Trophoblast cell (in vitro differentiated cells and primary cell): ENCODE data around the gene CDC42EP2.

Experiments
- DNase-seq, 2 donors: peaks; one replicate each; pipeline ENCODE4 v3.0.0-alpha.2; 2016
- H2AFZ ChIP-seq: 2 replicates; pipeline ENCODE4 v1.6.1; 2013; ENCODE audit warnings: low read length, moderate library complexity, mild to moderate bottlenecking; ENCODE audit not compliant: insufficient read depth, poor library complexity
- H2AK5ac ChIP-seq: 2 replicates; pipeline ENCODE4 v1.6.1; 2013; ENCODE audit warnings: mild to moderate bottlenecking, low read length
- H2BK120ac ChIP-seq: 2 replicates; pipeline ENCODE4 v1.6.1; 2013; ENCODE audit warnings: low read length, mild to moderate bottlenecking, moderate library complexity; ENCODE audit not compliant: insufficient read depth, poor library complexity
- H2BK12ac ChIP-seq: 2 replicates; pipeline ENCODE4 v1.6.1; 2013; ENCODE audit warnings: mild to moderate bottlenecking, low read length, moderate library complexity
- H2BK5ac ChIP-seq: 2 replicates; pipeline ENCODE4 v1.6.1; 2013; ENCODE audit warnings: low read length, low read depth, moderate library complexity, mild to moderate bottlenecking; ENCODE audit not compliant: poor library complexity
- H3K14ac ChIP-seq: 2 replicates; pipeline ENCODE4 v1.6.1; 2013; ENCODE audit warnings: mild to moderate bottlenecking, low read length
- H3K18ac ChIP-seq: 2 replicates; pipeline ENCODE4 v1.6.1; 2013; ENCODE audit warnings: mild to moderate bottlenecking, low read length
- H3K23ac ChIP-seq: 2 replicates; pipeline ENCODE4 v1.6.1; 2013; ENCODE audit warnings: low read length
- H3K27ac ChIP-seq: 2 replicates; pipeline ENCODE4 v1.5.1; 2013; ENCODE audit warnings: low read depth, mild to moderate bottlenecking, inconsistent platforms, low read length, moderate library complexity
- H3K27me3 ChIP-seq: 2 replicates; pipeline ENCODE4 v1.6.1; 2013; ENCODE audit warnings: inconsistent platforms, mild to moderate bottlenecking, low read length, moderate library complexity; ENCODE audit not compliant: insufficient read depth
- H3K36me3 ChIP-seq, 2 experiments: 1 replicate in 1 of 2; 2 replicates in 1 of 2; pipeline ENCODE4 v1.6.1; 2013; ENCODE audit warnings: low read length in 2 of 2, mild to moderate bottlenecking in 2 of 2, moderate library complexity in 1 of 2; ENCODE audit not compliant: insufficient read depth in 2 of 2, control insufficient read depth in 1 of 2
- H3K4ac ChIP-seq: 2 replicates; pipeline ENCODE4 v1.6.1; 2013; ENCODE audit warnings: low read depth, mild to moderate bottlenecking, low read length, moderate library complexity
- H3K4me1 ChIP-seq, 2 experiments: 1 replicate in 1 of 2; 2 replicates in 1 of 2; pipeline ENCODE4 v1.6.1; 2013; ENCODE audit warnings: low read length in 2 of 2, mild to moderate bottlenecking in 2 of 2, moderate library complexity in 1 of 2; ENCODE audit not compliant: insufficient read depth in 2 of 2, control insufficient read depth in 1 of 2
- H3K4me2 ChIP-seq: 2 replicates; pipeline ENCODE4 v1.6.1; 2013; ENCODE audit warnings: inconsistent platforms, mild to moderate bottlenecking, low read length, moderate library complexity
- H3K4me3 ChIP-seq: 2 replicates; pipeline ENCODE4 v1.5.1; 2013; ENCODE audit warnings: mild to moderate bottlenecking, low read depth, low read length, inconsistent platforms
- H3K79me1 ChIP-seq: one replicate; pipeline ENCODE4 v1.6.1; 2013; ENCODE audit warnings: low read length
- H3K79me2 ChIP-seq: 2 replicates; pipeline ENCODE4 v1.6.1; 2013; ENCODE audit warnings: low read length, mild to moderate bottlenecking; ENCODE audit not compliant: control insufficient read depth, insufficient read depth, poor library complexity
- H3K9ac ChIP-seq: 2 replicates; pipeline ENCODE4 v1.6.1; 2013; ENCODE audit warnings: mild to moderate bottlenecking, low read length
- H3K9me3 ChIP-seq: 2 replicates; pipeline ENCODE4 v1.6.1; 2013; ENCODE audit warnings: low read depth, mild to moderate bottlenecking, control low read depth, inconsistent platforms, low read length; ENCODE audit not compliant: insufficient read depth
- H4K12ac ChIP-seq: 2 replicates; pipeline ENCODE4 v1.6.1; 2013; ENCODE audit warnings: low read depth, mild to moderate bottlenecking, low read length, moderate library complexity
- H4K8ac ChIP-seq: 2 replicates; pipeline ENCODE4 v1.6.1; 2013; ENCODE audit warnings: low read depth, mild to moderate bottlenecking, low read length, moderate library complexity
- H4K91ac ChIP-seq: one replicate; pipeline ENCODE4 v1.6.1; 2013; ENCODE audit warnings: low read depth, mild to moderate bottlenecking, low read length, moderate library complexity
- WGBS: extraction: QIAGEN DNeasy Blood & Tissue Kit; methylation state at CpG from one replicate; pipeline ENCODE4 v1.1.7; 2013; ENCODE audit warnings: missing lambda C conversion rate; ENCODE audit not compliant: insufficient read length, insufficient coverage; ENCODE audit errors: extremely low coverage; 5-methylcytosine and 5-hydroxymethylcytosine counted together

Gene CDC42EP2

DNA sequence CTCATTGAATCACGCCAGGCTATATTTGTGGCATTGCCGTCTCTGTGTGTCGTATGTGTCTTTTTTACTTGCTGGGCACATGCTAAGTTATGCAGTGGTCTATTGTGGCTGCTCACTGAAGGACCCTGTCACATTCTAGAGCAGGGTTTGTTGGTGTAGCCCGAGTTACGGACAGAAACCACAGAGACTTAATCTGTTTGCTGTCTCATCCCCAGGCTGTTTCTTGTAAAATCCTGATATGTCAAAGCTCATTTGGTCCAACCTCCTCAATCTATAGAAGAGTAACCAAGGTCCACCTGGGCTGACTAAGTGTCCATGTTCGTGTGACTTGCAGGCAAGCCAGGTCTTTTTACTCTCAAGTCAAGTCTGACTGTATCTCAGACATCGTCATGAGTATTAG, 24.0 kb downstream of the CDC42EP2 start:
- Histone ChIP-seq H2BK120ac (no peak overlapping the region), H3K23ac (no peak overlapping the region), H2BK12ac (no peak overlapping the region), H3K79me2 (peaks cover 8% of the 10 kb centered on the region), H3K36me3 (peaks cover 36 to 37% of the 10 kb centered on the region in 2 experiments), H3K27ac (no peak overlapping the region), H2BK5ac (no peak overlapping the region), H3K79me1 (peaks cover 8% of the 10 kb centered on the region), H3K9me3 (no peaks in the 10 kb centered on the region), H4K8ac (no peak overlapping the region), H3K9ac (no peak overlapping the region), H3K4me2 (no peak overlapping the region), H4K91ac (no peak overlapping the region), H3K4me1 (peaks cover 0 to 3% of the 10 kb centered on the region in 2 experiments), H2AK5ac (no peak overlapping the region), H4K12ac (no peak overlapping the region), H3K4me3 (no peak overlapping the region), H3K4ac (peak overlapping the region; percentile 15), H3K14ac (no peak overlapping the region), H3K18ac (no peak overlapping the region), H3K27me3 (no peaks in the 10 kb centered on the region), H2AFZ (no peak overlapping the region)
- no peak for DNase-seq
- WGBS = no CpG with 5 or more reads among the region's 7 CpGs

DNA sequence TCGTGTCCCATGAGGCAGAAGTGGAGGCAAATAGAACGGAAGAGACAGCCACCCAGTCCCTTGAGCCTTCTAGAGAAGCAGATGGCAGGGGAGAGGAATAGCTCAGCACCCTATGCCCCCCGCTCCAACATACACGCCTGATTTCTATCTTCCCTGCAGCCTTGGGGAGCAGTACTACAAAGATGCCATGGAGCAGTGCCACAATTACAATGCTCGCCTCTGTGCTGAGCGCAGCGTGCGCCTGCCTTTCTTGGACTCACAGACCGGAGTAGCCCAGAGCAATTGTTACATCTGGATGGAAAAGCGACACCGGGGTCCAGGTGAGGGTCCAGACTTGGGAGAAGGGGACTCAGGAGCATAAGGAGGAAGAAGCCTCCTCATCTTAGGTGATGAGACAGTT, 25.6 kb downstream of the CDC42EP2 start:
- H3K14ac ChIP-seq = no peak overlapping the region
- H3K18ac ChIP-seq = no peak overlapping the region
- H2AK5ac ChIP-seq = no peak overlapping the region
- no peak overlapping the region for H2BK5ac ChIP-seq
- no peak overlapping the region for H2BK12ac ChIP-seq
- no peak overlapping the region for H4K91ac ChIP-seq
- H2AFZ ChIP-seq = no peak overlapping the region
- no peaks in the 10 kb centered on the region for H3K79me2 ChIP-seq
- no peaks in the 10 kb centered on the region for H3K79me1 ChIP-seq
- H3K4me3 ChIP-seq = no peak overlapping the region
- no peak overlapping the region for H3K9ac ChIP-seq
- no peaks in the 10 kb centered on the region for H3K4me1 ChIP-seq
- no peak overlapping the region for H4K8ac ChIP-seq
- peaks cover 51 to 53% of the 10 kb centered on the region in 2 experiments for H3K36me3 ChIP-seq
- no peak overlapping the region for H3K4me2 ChIP-seq
- H3K9me3 ChIP-seq = no peaks in the 10 kb centered on the region
- no peak overlapping the region for H3K23ac ChIP-seq
- H3K27me3 ChIP-seq = no peaks in the 10 kb centered on the region
- H2BK120ac ChIP-seq = no peak overlapping the region
- no peak overlapping the region for H3K4ac ChIP-seq
- no peak overlapping the region for H3K27ac ChIP-seq
- no peak overlapping the region for H4K12ac ChIP-seq
- no peak for DNase-seq
- WGBS = no CpG with 5 or more reads among the region's 11 CpGs

DNA sequence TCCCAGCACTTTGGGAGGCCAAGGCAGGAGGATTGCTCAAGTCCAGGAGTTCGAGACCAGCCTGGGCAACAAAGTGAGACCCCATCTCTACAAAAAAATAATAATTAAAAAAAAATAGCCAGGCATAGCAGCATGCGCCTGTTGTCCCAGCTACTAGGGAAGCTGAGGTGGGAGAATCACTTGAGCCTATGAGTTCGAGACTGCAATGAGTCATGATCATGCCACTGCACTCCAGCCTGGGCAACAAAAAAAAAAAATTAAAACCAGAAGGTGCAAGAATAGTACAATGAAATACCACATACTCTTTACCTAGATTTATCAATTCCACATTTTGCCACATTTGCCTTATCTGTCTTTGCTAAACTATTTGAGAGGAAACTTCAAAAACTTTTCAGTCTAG, 27.2 kb downstream of the CDC42EP2 start:
- Histone ChIP-seq H2AFZ (no peak overlapping the region), H3K36me3 (peaks cover 60 to 68% of the 10 kb centered on the region in 2 experiments), H3K4me1 (no peaks in the 10 kb centered on the region), H3K9ac (no peak overlapping the region), H3K27me3 (no peaks in the 10 kb centered on the region), H2AK5ac (no peak overlapping the region), H4K8ac (no peak overlapping the region), H2BK5ac (no peak overlapping the region), H4K91ac (no peak overlapping the region), H2BK12ac (no peak overlapping the region), H3K4ac (no peak overlapping the region), H3K4me2 (no peak overlapping the region), H3K9me3 (no peaks in the 10 kb centered on the region), H3K23ac (no peak overlapping the region), H3K79me2 (no peaks in the 10 kb centered on the region), H3K18ac (no peak overlapping the region), H3K4me3 (no peak overlapping the region), H3K27ac (no peak overlapping the region), H3K14ac (no peak overlapping the region), H2BK120ac (no peak overlapping the region), H3K79me1 (no peaks in the 10 kb centered on the region), H4K12ac (no peak overlapping the region)
- no CpG with 5 or more reads among the region's 3 CpGs for WGBS
- DNase-seq = no peak

DNA sequence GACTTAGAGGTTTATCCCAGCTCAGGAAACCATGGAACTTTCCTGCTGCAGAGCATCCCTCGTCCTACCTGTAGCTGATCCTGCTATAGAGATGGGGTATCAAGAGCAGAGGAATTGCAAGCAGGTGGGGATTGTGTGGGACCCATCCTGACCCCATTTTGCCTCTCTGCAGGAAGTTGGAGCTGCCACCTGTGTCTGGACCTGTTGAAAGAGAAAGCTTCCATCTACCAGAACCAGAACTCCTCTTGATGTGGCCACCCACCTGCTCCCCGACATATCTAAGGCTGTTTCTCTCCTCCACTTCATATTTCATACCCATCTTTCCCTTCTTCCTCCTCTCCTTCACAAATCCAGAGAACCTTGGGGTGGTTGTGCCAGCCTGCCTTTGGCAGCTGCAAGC, 36.8 kb downstream of the CDC42EP2 start:
- Histone ChIP-seq H3K79me2 (no peaks in the 10 kb centered on the region), H3K27me3 (peaks cover 6% of the 10 kb centered on the region), H4K12ac (no peak overlapping the region), H3K9ac (no peak overlapping the region), H4K91ac (no peak overlapping the region), H2BK120ac (no peak overlapping the region), H3K23ac (no peak overlapping the region), H3K9me3 (peaks cover 5% of the 10 kb centered on the region), H3K4me3 (no peak overlapping the region), H3K36me3 (peaks cover 43 to 52% of the 10 kb centered on the region in 2 experiments), H2AK5ac (no peak overlapping the region), H3K18ac (no peak overlapping the region), H3K14ac (no peak overlapping the region), H2BK12ac (no peak overlapping the region), H3K27ac (no peak overlapping the region), H3K4ac (no peak overlapping the region), H4K8ac (no peak overlapping the region), H2BK5ac (no peak overlapping the region), H3K4me1 (peaks cover 0 to 7% of the 10 kb centered on the region in 2 experiments), H2AFZ (no peak overlapping the region), H3K4me2 (no peak overlapping the region), H3K79me1 (no peaks in the 10 kb centered on the region)
- DNase-seq = no peak
- WGBS = no CpG with 5 or more reads among the region's 2 CpGs
